K562 (cell line): ENCODE data around the gene HES5. TPM values are rescaled to one million over a fixed set of nuclear protein-coding genes. Genes with fewer than 3 reads are reported as not detected.

Experiments used
- BRD4 ChIP-seq: fragments of 200-600 bp; sonication (generic); IDR thresholded peaks from 2 replicates; pipeline ENCODE4 v1.6.1; 2017; ENCODE audit warnings: inconsistent platforms
- DDX20 ChIP-seq: fragments of 450-650 bp; IDR thresholded peaks from 2 replicates; pipeline ENCODE4 v1.6.1; 2016; ENCODE audit warnings: missing genetic modification characterization, low read depth, mild to moderate bottlenecking, missing compliant biosample characterization, moderate library complexity
- ETV6 ChIP-seq, 3 experiments: fragments of 150-350 bp in 1 of 3; sonication (generic) in 1 of 3; formaldehyde crosslinking in 1 of 3; IDR thresholded peaks; 2 replicates each; pipeline versions ENCODE4 v1.6.1 to v1.8.0; 2014 to 2022; ENCODE audit warnings: borderline replicate concordance in 2 of 3, low read depth in 2 of 3, antibody characterized with exemption in 1 of 3, low read length in 1 of 3, mild to moderate bottlenecking in 1 of 3, missing genetic modification reagents in 1 of 3
- GABPB2 ChIP-seq: fragments of 250-450 bp; sonication (Bioruptor Pico); conservative IDR thresholded peaks from 2 replicates; pipeline ENCODE4 v1.5.1; 2021; ENCODE audit warnings: mild to moderate bottlenecking
- HES1 ChIP-seq: fragments of 450-650 bp; IDR thresholded peaks from 2 replicates; pipeline ENCODE4 v1.6.1; 2016; ENCODE audit warnings: low read depth, mild to moderate bottlenecking, moderate library complexity
- HMG20B ChIP-seq: fragments of 250-450 bp; sonication (Bioruptor Pico); IDR thresholded peaks from 2 replicates; pipeline ENCODE4 v1.5.0; 2021; ENCODE audit warnings: mild to moderate bottlenecking
- KAT2B ChIP-seq: IDR thresholded peaks from one replicate; pipeline ENCODE4 v1.6.1; 2012; ENCODE audit warnings: low read depth, mild to moderate bottlenecking, control low read depth, inconsistent platforms, low read length, moderate library complexity
- KLF16 ChIP-seq: IDR thresholded peaks from 2 replicates; pipeline ENCODE4 v1.6.1; 2016; ENCODE audit warnings: antibody characterized with exemption
- MCM5 ChIP-seq: fragments of 450-650 bp; IDR thresholded peaks from 2 replicates; pipeline ENCODE4 v1.6.1; 2016; ENCODE audit warnings: low read depth
- NFXL1 ChIP-seq: fragments of 450-650 bp; formaldehyde crosslinking; IDR thresholded peaks from 2 replicates; pipeline ENCODE4 v1.4.0; 2021; ENCODE audit warnings: mild to moderate bottlenecking
- NR3C1 ChIP-seq: sonication (generic); formaldehyde crosslinking; IDR thresholded peaks from 2 replicates; pipeline ENCODE4 v1.8.1; 2022; ENCODE audit warnings: missing genetic modification reagents
- PHTF2 ChIP-seq: fragments of 250-450 bp; sonication (Bioruptor Pico); IDR thresholded peaks from 2 replicates; pipeline ENCODE4 v1.5.0; 2021; ENCODE audit warnings: mild to moderate bottlenecking
- RAD51 ChIP-seq: fragments of 450-650 bp; IDR thresholded peaks from 2 replicates; pipeline ENCODE4 v1.7.1; 2016; ENCODE audit warnings: low read depth, mild to moderate bottlenecking, borderline replicate concordance
- SIN3A ChIP-seq, 2 experiments: fragments of 150-350 bp in 1 of 2; IDR thresholded peaks; 2 replicates each; pipeline ENCODE4 v1.6.1; 2011 to 2016; ENCODE audit warnings: borderline replicate concordance in 2 of 2, low read depth in 2 of 2, low read length in 2 of 2, mild to moderate bottlenecking in 2 of 2, moderate library complexity in 2 of 2; ENCODE audit not compliant: control insufficient read depth in 1 of 2
- SPI1 ChIP-seq: IDR thresholded peaks from 2 replicates; pipeline ENCODE4 v1.6.1; 2011; ENCODE audit warnings: low read depth, low read length, control low read depth, borderline replicate concordance
- THRB ChIP-seq: fragments of 450-650 bp; formaldehyde crosslinking; conservative IDR thresholded peaks from 2 replicates; pipeline ENCODE4 v1.4.0; 2022; ENCODE audit warnings: mild to moderate bottlenecking, missing genetic modification characterization
- ZBTB7A ChIP-seq: IDR thresholded peaks from 2 replicates; pipeline ENCODE4 v1.6.1; 2011; ENCODE audit warnings: low read depth, mild to moderate bottlenecking, low read length, moderate library complexity, borderline replicate concordance; ENCODE audit not compliant: control insufficient read depth
- ZNF175 ChIP-seq: fragments of 200-800 bp; sonication (Bioruptor generic); IDR thresholded peaks from 2 replicates; pipeline ENCODE4 v1.6.1; 2016; ENCODE audit warnings: low read depth, mild to moderate bottlenecking, missing genetic modification characterization, missing compliant biosample characterization
- ZNF280A ChIP-seq: fragments of 450-650 bp; IDR thresholded peaks from 2 replicates; pipeline ENCODE4 v1.6.1; 2018; ENCODE audit warnings: mild to moderate bottlenecking, low read depth; ENCODE audit not compliant: partially characterized antibody
- ZNF639 ChIP-seq, 2 experiments: fragments of 200-800 bp in 1 of 2; sonication (Bioruptor generic) in 1 of 2; sonication (generic) in 1 of 2; formaldehyde crosslinking in 1 of 2; IDR thresholded peaks in 1 of 2; conservative IDR thresholded peaks in 1 of 2; 2 replicates each; pipeline versions ENCODE4 v1.5.0 to v1.6.1; 2016 to 2020; ENCODE audit warnings: missing compliant biosample characterization in 1 of 2, missing genetic modification characterization in 1 of 2, missing genetic modification reagents in 1 of 2
- ZNF699 ChIP-seq: fragments of 250-450 bp; sonication (Bioruptor Pico); IDR thresholded peaks from 2 replicates; pipeline ENCODE4 v1.8.0; 2021; ENCODE audit warnings: mild to moderate bottlenecking, moderate library complexity; ENCODE audit not compliant: insufficient replicate concordance
- polyA plus RNA-seq, 8 experiments: library from polyadenylated mRNA; depleted of rRNA in 4 of 8; stranded (reverse) in 5 of 8; unstranded in 3 of 8; fragments of >200 nt; fragmentation: Nextera tagmentation in 2 of 8; fragmentation: Illumina TruSeq in 1 of 8; extraction: Ambion mirVana in 2 of 8; extraction: Trizol in 1 of 8; gene quantifications; 2 replicates each; pipeline versions ENCODE4 v1.2.1 to v1.2.3, GENCODE V29; 2011 to 2014; ENCODE audit warnings: inconsistent platforms in 1 of 8, missing spikeins in 1 of 8
- total RNA-seq, 7 experiments: library from RNA; depleted of rRNA in 6 of 7; stranded (reverse); fragments of >200 nt in 6 of 7; fragmentation: Illumina TruSeq in 2 of 7; extraction: Trizol in 2 of 7; gene quantifications; 2 replicates each; pipeline versions ENCODE4 v1.2.1 to v1.2.3, GENCODE V29; 2011 to 2021; ENCODE audit warnings: low replicate concordance in 1 of 7

Gene HES5
- total and polyA plus RNA-seq, 9 of the 15 experiments (the other 6 are each of a cell fraction or from before 2014, with no cell fraction given), result not detected

GRCh38 chr1:2541619-2542245 is 11.7 kb upstream of the HES5 start (continued):
- TF ChIP-seq ZNF639 (CRISPR knock-in tag; conservative IDR thresholded peaks at IDR 0.05 in 1 of 2, IDR thresholded peaks at IDR 0.05 in 1 of 2) (no peak), HMG20B (CRISPR knock-in tag) (no peak), ZNF175 (CRISPR knock-in tag) (no peak), ZBTB7A (no peak), ZNF699 (CRISPR knock-in tag) (no peak), SPI1 (no peak), KLF16 (no peak), ZNF280A (no peak), NR3C1 (CRISPR knock-in tag) (no peak), HES1 (no peak; the same call in 1 of the 2 replicates), PHTF2 (CRISPR knock-in tag) (no peak), NFXL1 (CRISPR knock-in tag) (no peak), KAT2B (no peak), GABPB2 (CRISPR knock-in tag) (no peak), SIN3A (IDR thresholded peaks at IDR 0.05; ENCODE audit: borderline replicate concordance in 2 of 2, control insufficient read depth in 1 of 2, low read depth in 2 of 2, low read length in 2 of 2) (peak in 1 of 2 experiments; percentile 38; a peak in 1 of 4 replicates), MCM5 (no peak), BRD4 (no peak), THRB (CRISPR knock-in tag) (no peak), RAD51 (peak; percentile 90), ETV6 (IDR thresholded peaks at IDR 0.05; ENCODE audit: borderline replicate concordance in 1 of 2, low read depth in 2 of 2, low read length in 1 of 2) (no peak), ETV6 (CRISPR knock-in tag; IDR thresholded peaks at IDR 0.05; ENCODE audit: borderline replicate concordance) (no peak), DDX20 (no peak)
